B cell (primary cell): Measurements from ENCODE around the gene UNC5B. TPM values are rescaled to one million over a fixed set of nuclear protein-coding genes. Genes with fewer than 3 reads are reported as not detected.

Experiments
- ATAC-seq: fragments of 200-7000 bp; cut with Tn5 transposase; one replicate; pipeline ENCODE4 v1.10.0; 2021; ENCODE audit warnings: low read depth, mild to moderate bottlenecking, moderate number of reproducible peaks, moderate library complexity
- CTCF ChIA-PET: fragments of 350-600 bp; sonication (Branson Sonifier 250); formaldehyde crosslinking; loops from one replicate; lab custom pipeline; 2021; ENCODE audit warnings: antibody characterized with exemption, inconsistent platforms; lab: Charles Lee
- POLR2A ChIA-PET: fragments of 350-600 bp; sonication (Branson Sonifier 250); formaldehyde crosslinking; loops from one replicate; lab custom pipeline; 2021; ENCODE audit warnings: antibody characterized with exemption; lab: Charles Lee
- DNase-seq: peaks from one replicate; pipeline ENCODE4 v3.0.0; 2013
- H2AFZ ChIP-seq: 2 replicates; pipeline ENCODE4 v1.6.1; 2012; ENCODE audit warnings: mild to moderate bottlenecking, low read depth, low read length; ENCODE audit not compliant: insufficient read depth, poor library complexity, severe bottlenecking
- H3K27ac ChIP-seq, 2 donors: 1 replicate in 1 of 2; 2 replicates in 1 of 2; pipeline ENCODE4 v1.5.1; 2012 to 2013; ENCODE audit warnings: low read length in 2 of 2, mild to moderate bottlenecking in 2 of 2, moderate library complexity in 1 of 2
- H3K27me3 ChIP-seq, 4 experiments: fragments of 200-600 bp in 1 of 4; sonication (generic) in 1 of 4; replicated peaks in 1 of 4; 1 replicate in 2 of 4; 2 replicates in 2 of 4; pipeline versions ENCODE4 v1.6.1 to v1.7.0; 2013 to 2016; ENCODE audit warnings: low read length in 3 of 4, mild to moderate bottlenecking in 2 of 4, mixed read lengths in 1 of 4, moderate library complexity in 1 of 4; ENCODE audit not compliant: insufficient read depth in 4 of 4, control insufficient read depth in 3 of 4; ENCODE audit errors: control extremely low read depth in 1 of 4
- H3K36me3 ChIP-seq, 2 experiments: replicated peaks in 1 of 2; 1 replicate in 1 of 2; 2 replicates in 1 of 2; pipeline versions ENCODE4 v1.6.1 to v1.7.1; 2013; ENCODE audit warnings: low read length in 1 of 2; ENCODE audit not compliant: insufficient read depth in 2 of 2, control insufficient read depth in 1 of 2; ENCODE audit errors: control extremely low read depth in 1 of 2, extremely low read depth in 1 of 2
- H3K4me1 ChIP-seq, 2 donors: fragments of 200-600 bp in 1 of 2; sonication (generic) in 1 of 2; 1 replicate in 1 of 2; 2 replicates in 1 of 2; pipeline versions ENCODE4 v1.5.1 to v1.6.1; 2013 to 2017; ENCODE audit warnings: low read length in 2 of 2; ENCODE audit not compliant: control insufficient read depth in 2 of 2, insufficient read depth in 2 of 2
- H3K4me2 ChIP-seq: replicated peaks from 2 replicates; pipeline ENCODE3; 2012; ENCODE audit warnings: mild to moderate bottlenecking, low read depth, low read length; ENCODE audit not compliant: poor library complexity, severe bottlenecking
- H3K4me3 ChIP-seq, 5 experiments: fragments of 200-600 bp in 1 of 5; sonication (generic) in 1 of 5; 1 replicate in 3 of 5; 2 replicates in 2 of 5; pipeline versions ENCODE4 v1.5.1 to v1.7.0; 2011 to 2016; ENCODE audit warnings: low read length in 4 of 5, mild to moderate bottlenecking in 4 of 5, low read depth in 2 of 5, control low read depth in 1 of 5, moderate library complexity in 1 of 5; ENCODE audit not compliant: insufficient read depth in 1 of 5; ENCODE audit errors: control extremely low read depth in 1 of 5, extremely low read depth in 1 of 5
- H3K79me2 ChIP-seq: fragments of 200-600 bp; sonication (generic); one replicate; pipeline ENCODE4 v1.6.0; 2016; ENCODE audit warnings: low read length; ENCODE audit not compliant: control insufficient read depth, insufficient read depth
- H3K9ac ChIP-seq: fragments of 200-600 bp; sonication (generic); 2 replicates; pipeline ENCODE4 v1.6.1; 2017; ENCODE audit warnings: mild to moderate bottlenecking, low read length, moderate library complexity
- H3K9me3 ChIP-seq, 3 donors: one replicate each; pipeline versions ENCODE4 v1.6.1 to v1.7.1; 2013; ENCODE audit warnings: low read length in 2 of 3; ENCODE audit not compliant: control insufficient read depth in 2 of 3, insufficient read depth in 1 of 3; ENCODE audit errors: control extremely low read depth in 1 of 3
- H4K20me1 ChIP-seq: 2 replicates; pipeline ENCODE4 v1.6.0; 2012; ENCODE audit warnings: mild to moderate bottlenecking, low read length; ENCODE audit not compliant: insufficient read depth, control insufficient read depth, poor library complexity, severe bottlenecking
- H3K27ac Mint-ChIP-seq: one replicate; pipeline ENCODE4 v1.8.0; 2021; ENCODE audit warnings: mixed read lengths
- H3K27me3 Mint-ChIP-seq: one replicate; pipeline ENCODE4 v1.8.0; 2021; ENCODE audit warnings: mixed read lengths
- H3K4me1 Mint-ChIP-seq: one replicate; pipeline ENCODE4 v1.8.0; 2021; ENCODE audit warnings: mixed read lengths
- H3K4me3 Mint-ChIP-seq: one replicate; pipeline ENCODE4 v1.8.0; 2021; ENCODE audit warnings: mixed read lengths
- H3K9me3 Mint-ChIP-seq: one replicate; pipeline ENCODE4 v1.8.0; 2022; ENCODE audit warnings: mixed read lengths; ENCODE audit not compliant: insufficient read depth
- CTCF ChIP-seq: fragments of 200-600 bp; IDR thresholded peaks from one replicate; pipeline ENCODE4 v1.8.0; 2022; ENCODE audit warnings: antibody characterized with exemption, mild to moderate bottlenecking
- EZH2 ChIP-seq: IDR thresholded peaks from 2 replicates; pipeline ENCODE4 v1.6.1; 2012; ENCODE audit warnings: borderline replicate concordance, low read depth, mild to moderate bottlenecking, moderate library complexity, low read length; ENCODE audit not compliant: insufficient read depth, poor library complexity, severe bottlenecking
- WGBS: methylation state at CpG from one replicate; pipeline ENCODE4 v1.1.5; 2013; ENCODE audit warnings: missing lambda C conversion rate; ENCODE audit not compliant: insufficient coverage; 5-methylcytosine and 5-hydroxymethylcytosine counted together
- intact Hi-C: fragments of 100-400 bp; cut with micrococcal nuclease; formaldehyde crosslinking; loops from one replicate; pipeline ENCODE4 v1.10.0; 2022
- polyA plus RNA-seq: library from polyadenylated mRNA; depleted of rRNA; stranded (reverse); fragments of >200 nt; gene quantifications from 2 replicates; pipeline ENCODE4 v1.2.3, GENCODE V29; 2012
- total RNA-seq, 2 donors: library from RNA; stranded (reverse); fragments of 120-200 nt in 1 of 2; gene quantifications; 1 replicate in 1 of 2; 2 replicates in 1 of 2; pipeline versions ENCODE4 v1.2.3 to v1.2.4, GENCODE V29; 2013 to 2022

UNC5B gene
- total and polyA plus RNA-seq, 2 donors (not counting 1 experiment from before 2014, with no cell fraction given) = not detected

GRCh38 chr10:71239946-71240795 lies 27.8 kb downstream of the UNC5B start:
- Mint-ChIP-seq H3K4me1 (peaks cover 5% of the 10 kb centered on the region), H3K27ac (no peak overlapping the region), H3K27me3 (peaks cover 34% of the 10 kb centered on the region), H3K9me3 (no peaks in the 10 kb centered on the region), H3K4me3 (no peak overlapping the region)
- DNase-seq (no peak), ATAC-seq (no peak)
- Histone ChIP-seq H3K36me3 (no peaks in the 10 kb centered on the region), H2AFZ (no peak overlapping the region), H3K4me1 (peaks cover 0 to 3% of the 10 kb centered on the region in 2 donors), H3K9ac (no peak overlapping the region), H3K79me2 (no peaks in the 10 kb centered on the region), H3K9me3 (no peaks in the 10 kb centered on the region), H3K4me2 (no peak overlapping the region), H3K27me3 (peaks cover 0 to 10% (median 3%) of the 10 kb centered on the region in 4 experiments), H4K20me1 (no peaks in the 10 kb centered on the region), H3K4me3 (no peak overlapping the region), H3K27ac (no peak overlapping the region)
- TF ChIP-seq EZH2 = no peak
- no peak for TF ChIP-seq CTCF
- POLR2A ChIA-PET = no interaction called here
- CTCF ChIA-PET = no interaction called here
- WGBS = 55% methylated on average over 18 of the region's 22 CpGs
- intact Hi-C loops = no loop called here

- ATAC-seq (no peak), DNase-seq (no peak)
- peaks cover 5% of the 10 kb centered on the region for H3K4me1 Mint-ChIP-seq
- H3K9me3 ChIP-seq = no peaks in the 10 kb centered on the region
- no peak overlapping the region for H3K27ac Mint-ChIP-seq
- CTCF ChIA-PET = no interaction called here
- H3K4me1 ChIP-seq = peaks cover 0 to 3% of the 10 kb centered on the region in 2 donors
- no peak overlapping the region for H3K9ac ChIP-seq
- H3K27me3 Mint-ChIP-seq = peaks cover 40% of the 10 kb centered on the region
- H2AFZ ChIP-seq = no peak overlapping the region
- POLR2A ChIA-PET = no interaction called here
- H3K4me3 Mint-ChIP-seq = no peak overlapping the region
- H3K9me3 Mint-ChIP-seq = no peaks in the 10 kb centered on the region
- H3K27ac ChIP-seq = no peak overlapping the region
- intact Hi-C loops = no loop called here
- H3K4me3 ChIP-seq = no peak overlapping the region
- TF ChIP-seq EZH2 (no peak), CTCF (no peak)
- H3K27me3 ChIP-seq = peaks cover 0 to 14% (median 3%) of the 10 kb centered on the region in 4 experiments
- no peaks in the 10 kb centered on the region for H3K79me2 ChIP-seq
- 83% methylated on average over 4 of the region's 11 CpGs for WGBS
- no peaks in the 10 kb centered on the region for H3K36me3 ChIP-seq
- H3K4me2 ChIP-seq = no peak overlapping the region
- H4K20me1 ChIP-seq = no peaks in the 10 kb centered on the region
These were observed 28.9 kb downstream of the UNC5B start for GRCh38 chr10:71241114-71241829.
